ENCODE results near the gene EMSY. TPM values are rescaled to one million over a fixed set of nuclear protein-coding genes. Genes with fewer than 3 reads are reported as not detected.
"Not testable (repeated sequence)": the region's sequence is repeated elsewhere in the genome, so short reads cannot be mapped to it uniquely, and the experiment has no call there.

The EMSY gene
- total RNA-seq, result 10 to 100 TPM; 23.2 to 31.0 (median 25.0) TPM
- long read RNA-seq, donor 1, partial matches to known transcripts, result 0 of 4 reads
- long read RNA-seq, donor 1, other reads (novel, unspliced or antisense), result 3 of 4 reads
- long read RNA-seq, donor 2, partial matches to known transcripts, result 0 of 2 reads
- long read RNA-seq, donor 2, other reads (novel, unspliced or antisense), result 1 of 2 reads

- TF ChIP-seq CTCF (IDR thresholded peaks at IDR 0.05), result no peak
- no peaks in the 10 kb centered on the region for H3K9me3 ChIP-seq
- peak; percentile 94 to 97 (median 95) for DNase-seq
- ATAC-seq, result peak; percentile 94
- H3K36me3 ChIP-seq (ENCODE audit: low read depth), result no peaks in the 10 kb centered on the region
- intact Hi-C loops (cut with DNase I, micrococcal nuclease), result no loop called here
- peak within 1 kb of the TSS; percentile 99 for H3K4me3 ChIP-seq
- H3K4me1 ChIP-seq (ENCODE audit: low read depth), result peaks cover 9% of the 10 kb centered on the region
Observed at GRCh38 chr11:76444384-76445120, at the start of gene EMSY. TSS of gene EMSY (plus strand) at chr11:76445018. CDS start at chr11:76446939, 1,921 bp downstream.

- Histone ChIP-seq H3K4me1 (ENCODE audit: low read depth) (peaks cover 3% of the 10 kb centered on the region), H3K9me3 (no peaks in the 10 kb centered on the region), H3K4me3 (no peak overlapping the region), H3K36me3 (ENCODE audit: low read depth) (no peaks in the 10 kb centered on the region)
- DNase-seq, result no peak
- intact Hi-C loops (cut with DNase I, micrococcal nuclease), result no loop called here
- no peak for ATAC-seq
- no peak for TF ChIP-seq CTCF (IDR thresholded peaks at IDR 0.05)
Observed at GRCh38 chr11:76395296-76395695, 49.5 kb upstream of the EMSY start.

GRCh38 chr11:76397383-76397782, 47.4 kb upstream of the EMSY start:
- no peak for ATAC-seq
- no peak for DNase-seq
- Histone ChIP-seq H3K36me3 (ENCODE audit: low read depth) (no peaks in the 10 kb centered on the region), H3K4me3 (no peak overlapping the region), H3K4me1 (ENCODE audit: low read depth) (no peaks in the 10 kb centered on the region), H3K9me3 (no peaks in the 10 kb centered on the region)
- no peak for TF ChIP-seq CTCF (IDR thresholded peaks at IDR 0.05)
- intact Hi-C loops (cut with DNase I, micrococcal nuclease), result no loop called here

- ATAC-seq (no peak), DNase-seq (no peak)
- no peaks in the 10 kb centered on the region for H3K9me3 ChIP-seq
- no peaks in the 10 kb centered on the region for H3K36me3 ChIP-seq (ENCODE audit: low read depth)
- intact Hi-C loops (cut with DNase I, micrococcal nuclease), result no loop called here
- H3K4me3 ChIP-seq, result no peak overlapping the region
- no peak for TF ChIP-seq CTCF (IDR thresholded peaks at IDR 0.05)
- no peaks in the 10 kb centered on the region for H3K4me1 ChIP-seq (ENCODE audit: low read depth)
Observed at GRCh38 chr11:76400967-76401366, 43.9 kb upstream of the EMSY start.

- ATAC-seq; intact Hi-C loops (cut with DNase I, micrococcal nuclease); H3K36me3 ChIP-seq (ENCODE audit: low read depth): not testable (repeated sequence)
Observed at GRCh38 chr11:76401484-76401883, 43.3 kb upstream of the EMSY start.

GRCh38 chr11:76406359-76406758, 38.5 kb upstream of the EMSY start:
- no peak for TF ChIP-seq CTCF (IDR thresholded peaks at IDR 0.05)
- ATAC-seq, result no peak
- Histone ChIP-seq H3K4me3 (no peak overlapping the region), H3K4me1 (ENCODE audit: low read depth) (no peaks in the 10 kb centered on the region), H3K36me3 (ENCODE audit: low read depth) (no peaks in the 10 kb centered on the region), H3K9me3 (no peaks in the 10 kb centered on the region)
- DNase-seq, result no peak
- intact Hi-C loops (cut with DNase I, micrococcal nuclease), result no loop called here

More at GRCh38 chr11:76401484-76401883, 43.3 kb upstream of the EMSY start:
- DNase-seq; H3K4me3 ChIP-seq; H3K4me1 ChIP-seq (ENCODE audit: low read depth); H3K9me3 ChIP-seq: not testable (repeated sequence)

All from mucosa of descending colon (tissue), 3 donors.